Prostate gland (tissue), 2 donors: Measurements from ENCODE around the gene FAM3A.
"Not testable (repeated sequence)": the region's sequence is repeated elsewhere in the genome, so short reads cannot be mapped to it uniquely, and the experiment has no call there.

Source experiments
- POLR2A ChIP-seq: fragments of 450-650 bp; IDR thresholded peaks from one replicate; pipeline ENCODE4 v1.6.1; 2016; ENCODE audit warnings: antibody characterized with exemption, mild to moderate bottlenecking
- TF ChIP-seq, protein P1 (sequence below), 4 experiments: fragments of 200-600 bp in 2 of 4; fragments of 450-650 bp in 2 of 4; sonication (generic) in 2 of 4; IDR thresholded peaks; 1 replicate in 3 of 4; 2 replicates in 1 of 4; pipeline ENCODE4 v1.5.1; 2016 to 2019; ENCODE audit warnings: antibody characterized with exemption in 4 of 4, mild to moderate bottlenecking in 2 of 4, moderate library complexity in 2 of 4

DNA sequence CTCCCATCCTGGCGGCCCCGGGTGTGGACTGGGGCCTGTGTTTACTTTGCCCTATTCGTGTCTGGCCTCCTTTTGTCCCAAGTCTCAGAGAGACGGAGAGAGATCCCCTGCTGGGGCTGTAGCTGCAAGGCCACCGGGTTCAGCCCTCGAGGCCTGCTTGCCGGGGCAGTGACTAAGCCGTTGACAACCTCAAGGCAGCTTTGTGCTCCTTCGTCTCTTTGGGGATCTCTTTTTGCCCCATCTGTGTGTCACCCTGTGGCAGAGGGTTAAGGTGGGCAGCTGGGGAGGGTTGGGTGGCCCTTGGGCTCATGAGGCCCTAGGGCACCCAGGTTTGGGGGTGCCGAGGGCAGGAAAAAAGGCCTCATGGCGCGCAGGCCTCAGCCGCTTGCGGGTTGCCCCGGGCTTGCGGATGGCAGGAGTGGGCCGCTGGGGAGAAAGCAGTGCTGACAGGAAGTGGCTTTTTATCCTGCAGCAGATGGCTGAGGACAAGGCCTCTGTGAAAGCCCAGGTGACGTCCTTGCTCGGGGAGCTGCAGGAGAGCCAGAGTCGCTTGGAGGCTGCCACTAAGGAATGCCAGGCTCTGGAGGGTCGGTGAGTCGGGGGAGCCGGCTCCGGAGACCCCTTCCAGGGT is 42.1 kb upstream of the FAM3A start:
- TF ChIP-seq, protein P1, sequence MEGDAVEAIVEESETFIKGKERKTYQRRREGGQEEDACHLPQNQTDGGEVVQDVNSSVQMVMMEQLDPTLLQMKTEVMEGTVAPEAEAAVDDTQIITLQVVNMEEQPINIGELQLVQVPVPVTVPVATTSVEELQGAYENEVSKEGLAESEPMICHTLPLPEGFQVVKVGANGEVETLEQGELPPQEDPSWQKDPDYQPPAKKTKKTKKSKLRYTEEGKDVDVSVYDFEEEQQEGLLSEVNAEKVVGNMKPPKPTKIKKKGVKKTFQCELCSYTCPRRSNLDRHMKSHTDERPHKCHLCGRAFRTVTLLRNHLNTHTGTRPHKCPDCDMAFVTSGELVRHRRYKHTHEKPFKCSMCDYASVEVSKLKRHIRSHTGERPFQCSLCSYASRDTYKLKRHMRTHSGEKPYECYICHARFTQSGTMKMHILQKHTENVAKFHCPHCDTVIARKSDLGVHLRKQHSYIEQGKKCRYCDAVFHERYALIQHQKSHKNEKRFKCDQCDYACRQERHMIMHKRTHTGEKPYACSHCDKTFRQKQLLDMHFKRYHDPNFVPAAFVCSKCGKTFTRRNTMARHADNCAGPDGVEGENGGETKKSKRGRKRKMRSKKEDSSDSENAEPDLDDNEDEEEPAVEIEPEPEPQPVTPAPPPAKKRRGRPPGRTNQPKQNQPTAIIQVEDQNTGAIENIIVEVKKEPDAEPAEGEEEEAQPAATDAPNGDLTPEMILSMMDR (IDR thresholded peaks at IDR 0.05): not testable (repeated sequence)
- not testable (repeated sequence) for TF ChIP-seq POLR2A
